Mesodermal cell (in vitro differentiated cells): ENCODE measurements around the gene CEBPB.
"Not testable (repeated sequence)": the region's sequence is repeated elsewhere in the genome, so short reads cannot be mapped to it uniquely, and the experiment has no call there.

Experiments
- H3K27ac ChIP-seq: 2 replicates; pipeline ENCODE4 v1.7.0; 2013; ENCODE audit warnings: mild to moderate bottlenecking, low read depth, low read length, moderate library complexity; ENCODE audit not compliant: severe bottlenecking
- H3K36me3 ChIP-seq: 2 replicates; pipeline ENCODE4 v1.7.1; 2013; ENCODE audit warnings: mild to moderate bottlenecking, low read length, moderate library complexity; ENCODE audit not compliant: control insufficient read depth, insufficient read depth
- H3K4me1 ChIP-seq: one replicate; pipeline ENCODE4 v1.7.1; 2013; ENCODE audit warnings: mild to moderate bottlenecking, low read length; ENCODE audit not compliant: insufficient read depth, control insufficient read depth, poor library complexity, severe bottlenecking
- H3K4me3 ChIP-seq: 2 replicates; pipeline ENCODE4 v1.7.0; 2013; ENCODE audit warnings: low read length, control low read depth, mild to moderate bottlenecking; ENCODE audit not compliant: insufficient read depth, poor library complexity, severe bottlenecking; ENCODE audit errors: extremely low read depth
- H3K9me3 ChIP-seq: 2 replicates; pipeline ENCODE4 v1.7.1; 2013; ENCODE audit warnings: mild to moderate bottlenecking, low read length, moderate library complexity; ENCODE audit not compliant: control insufficient read depth
- WGBS, 2 experiments: methylation state at CpG; one replicate each; pipeline ENCODE4 v1.1.5; 2013; ENCODE audit warnings: missing lambda C conversion rate in 2 of 2; ENCODE audit not compliant: insufficient coverage in 2 of 2; 5-methylcytosine and 5-hydroxymethylcytosine counted together

CEBPB gene

DNA sequence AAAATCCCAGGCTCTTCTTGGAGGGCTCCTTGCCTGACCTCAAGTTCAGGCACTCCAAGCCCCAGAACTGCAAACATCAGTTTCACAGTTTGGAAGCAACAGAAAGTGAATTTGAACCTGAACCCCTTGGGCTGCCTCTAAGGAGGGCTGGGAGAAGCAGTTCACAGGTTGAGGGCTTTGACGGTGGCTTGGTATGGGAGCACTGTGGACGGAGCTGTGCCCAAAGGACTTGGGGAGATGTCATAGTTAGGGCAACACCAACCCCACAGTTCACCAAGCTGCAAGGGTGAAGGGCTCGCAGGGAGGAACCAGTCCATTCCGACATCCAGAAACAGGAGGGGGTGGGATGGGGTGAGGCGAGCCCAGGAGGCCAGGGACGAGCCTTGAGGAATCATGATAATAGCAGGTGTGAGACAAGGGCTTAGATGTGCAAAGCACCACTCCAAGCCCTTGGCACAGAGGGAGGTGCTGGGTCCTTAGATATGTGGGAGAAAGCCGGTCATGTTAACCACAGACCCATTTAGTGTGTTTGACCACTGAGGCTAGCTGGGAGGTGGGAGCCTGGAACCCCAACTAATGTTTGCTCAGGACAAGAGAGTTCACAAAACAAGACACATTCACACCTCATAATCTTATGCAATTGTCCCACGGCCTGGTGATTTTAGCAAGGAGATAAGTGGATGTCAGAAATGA is 4.3 kb downstream of the CEBPB start:
- peaks cover 11% of the 10 kb centered on the region for H3K36me3 ChIP-seq
- 78 to 81% methylated on average over 3 to 7 of the region's 8 CpGs for WGBS, 2 experiments
- no peaks in the 10 kb centered on the region for H3K9me3 ChIP-seq
- no peak overlapping the region for H3K4me3 ChIP-seq
- no peak overlapping the region for H3K27ac ChIP-seq
- H3K4me1 ChIP-seq, result peaks cover 15% of the 10 kb centered on the region

DNA sequence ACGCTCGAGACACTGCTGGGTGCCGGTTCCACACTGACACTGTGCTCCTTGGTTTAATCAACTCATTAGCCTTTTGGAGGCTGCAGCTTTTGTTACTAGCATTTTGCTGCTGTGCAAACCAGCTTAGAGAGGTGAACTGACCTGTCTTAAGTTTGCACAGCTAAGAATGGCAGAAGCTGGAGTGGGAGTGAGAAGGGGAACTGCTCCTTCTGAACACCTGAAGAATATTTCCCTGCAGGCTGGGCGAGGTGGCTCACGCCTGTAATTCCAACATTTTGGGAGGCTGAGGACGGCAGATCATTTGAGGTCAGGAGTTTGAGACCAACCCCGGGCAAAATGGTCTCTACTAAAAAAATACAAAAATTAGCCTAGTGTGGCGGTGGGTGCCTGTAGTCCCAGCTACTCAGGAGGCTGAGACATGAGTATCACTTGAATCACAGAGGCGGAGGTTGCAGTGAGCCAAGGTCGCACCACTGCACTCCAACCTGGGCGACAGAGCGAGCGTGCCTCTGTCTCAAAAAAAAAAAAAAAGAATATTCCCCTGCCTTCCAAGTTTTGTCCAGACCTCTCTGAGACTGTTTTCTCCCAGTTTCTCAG is 5.0 kb downstream of the CEBPB start:
- no peak overlapping the region for H3K4me3 ChIP-seq
- H3K36me3 ChIP-seq, result peaks cover 11% of the 10 kb centered on the region
- H3K9me3 ChIP-seq, result no peaks in the 10 kb centered on the region
- WGBS, 2 experiments, result 85 to 92% methylated on average over 11 to 12 of the region's 13 CpGs
- H3K4me1 ChIP-seq, result peaks cover 15% of the 10 kb centered on the region
- H3K27ac ChIP-seq, result no peak overlapping the region

DNA sequence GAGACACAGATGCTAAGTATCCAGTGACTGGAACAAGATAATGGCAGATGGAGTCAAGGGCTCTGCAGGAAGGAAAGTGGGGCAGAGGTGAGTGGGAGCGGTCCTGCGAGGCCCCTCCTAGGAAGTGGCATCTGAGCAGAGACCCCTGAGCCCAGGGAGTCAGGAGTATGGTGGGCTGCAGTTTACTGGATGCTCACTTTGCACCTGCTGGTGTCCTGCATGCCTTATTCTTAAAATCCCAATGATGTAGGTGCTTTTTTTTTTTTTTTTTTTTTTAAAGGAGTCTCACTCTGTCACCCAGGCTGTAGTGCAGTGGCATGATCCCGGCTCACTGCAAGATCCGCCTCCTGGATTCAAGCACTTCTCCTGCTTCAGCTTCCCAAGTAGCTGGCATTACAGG is 5.6 kb downstream of the CEBPB start:
- Histone ChIP-seq H3K27ac (no peak overlapping the region), H3K9me3 (no peaks in the 10 kb centered on the region), H3K36me3 (peaks cover 11% of the 10 kb centered on the region), H3K4me3 (no peak overlapping the region), H3K4me1 (peaks cover 15% of the 10 kb centered on the region)
- WGBS, 2 experiments, result 84 to 85% methylated on average over 4 of the region's 4 CpGs

DNA sequence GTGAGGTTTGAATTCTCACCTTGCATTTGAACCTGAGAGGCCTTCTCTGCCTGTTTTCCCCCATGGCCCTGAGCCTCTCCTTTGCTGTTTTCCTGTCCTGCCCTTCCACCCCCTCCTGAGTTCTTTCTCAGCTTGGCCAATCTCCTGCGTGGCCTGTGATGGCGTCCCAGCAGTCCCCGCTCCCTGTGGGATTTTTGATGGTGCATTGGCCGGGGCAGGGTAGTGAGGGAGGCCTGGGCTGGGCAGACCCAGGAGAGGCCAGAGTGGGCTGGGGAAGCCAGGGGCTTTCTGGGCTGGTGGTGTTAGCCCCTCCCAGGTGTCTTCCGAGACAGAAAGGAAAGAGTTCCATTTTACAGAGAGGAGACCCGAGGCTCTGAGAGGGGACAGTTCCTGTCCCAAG is 6.3 kb downstream of the CEBPB start:
- no peak overlapping the region for H3K27ac ChIP-seq
- H3K36me3 ChIP-seq, result peaks cover 11% of the 10 kb centered on the region
- WGBS, 2 experiments, result 86 to 97% methylated on average over 2 to 3 of the region's 6 CpGs
- H3K9me3 ChIP-seq, result no peaks in the 10 kb centered on the region
- H3K4me1 ChIP-seq, result peaks cover 15% of the 10 kb centered on the region
- no peak overlapping the region for H3K4me3 ChIP-seq

DNA sequence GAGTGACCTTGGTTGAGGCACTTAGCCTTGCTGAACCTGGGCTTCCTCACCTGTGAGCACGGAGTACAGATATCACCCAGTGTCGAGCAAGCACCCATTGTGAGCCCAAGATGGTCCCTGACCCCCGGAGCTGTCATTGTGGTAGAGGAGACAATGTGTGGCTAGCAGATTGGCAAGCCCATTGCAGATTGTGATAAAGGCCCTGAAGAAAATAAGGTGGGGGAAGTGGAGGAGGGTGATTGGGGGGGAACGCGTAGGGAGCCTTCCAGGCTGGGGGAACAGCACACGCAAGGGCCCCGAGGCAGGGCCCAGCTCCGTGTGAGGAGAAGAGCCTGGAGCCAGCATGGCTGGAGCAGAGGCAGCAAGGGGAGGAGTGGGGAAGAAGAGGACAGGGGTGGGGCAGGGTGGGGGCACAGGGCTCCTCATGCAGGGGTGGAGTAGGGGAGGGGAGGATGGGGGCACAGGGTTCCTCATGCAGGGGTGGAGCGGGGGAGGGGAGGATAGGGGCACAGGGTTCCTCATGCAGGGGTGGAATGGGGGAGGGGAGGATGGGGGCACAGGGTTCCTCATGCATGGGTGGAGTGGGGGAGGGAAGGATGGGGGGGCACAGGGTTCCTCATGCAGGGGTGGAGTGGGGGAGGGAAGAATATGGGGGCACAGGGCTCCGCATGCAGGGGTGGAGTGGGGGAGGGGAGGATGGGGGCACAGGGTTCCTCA is 7.0 kb downstream of the CEBPB start:
- no peak overlapping the region for H3K4me3 ChIP-seq
- no peaks in the 10 kb centered on the region for H3K9me3 ChIP-seq
- H3K4me1 ChIP-seq, result peaks cover 15% of the 10 kb centered on the region
- H3K27ac ChIP-seq, result no peak overlapping the region
- 81 to 89% methylated on average over 6 to 9 of the region's 10 CpGs for WGBS, 2 experiments
- peaks cover 11% of the 10 kb centered on the region for H3K36me3 ChIP-seq

DNA sequence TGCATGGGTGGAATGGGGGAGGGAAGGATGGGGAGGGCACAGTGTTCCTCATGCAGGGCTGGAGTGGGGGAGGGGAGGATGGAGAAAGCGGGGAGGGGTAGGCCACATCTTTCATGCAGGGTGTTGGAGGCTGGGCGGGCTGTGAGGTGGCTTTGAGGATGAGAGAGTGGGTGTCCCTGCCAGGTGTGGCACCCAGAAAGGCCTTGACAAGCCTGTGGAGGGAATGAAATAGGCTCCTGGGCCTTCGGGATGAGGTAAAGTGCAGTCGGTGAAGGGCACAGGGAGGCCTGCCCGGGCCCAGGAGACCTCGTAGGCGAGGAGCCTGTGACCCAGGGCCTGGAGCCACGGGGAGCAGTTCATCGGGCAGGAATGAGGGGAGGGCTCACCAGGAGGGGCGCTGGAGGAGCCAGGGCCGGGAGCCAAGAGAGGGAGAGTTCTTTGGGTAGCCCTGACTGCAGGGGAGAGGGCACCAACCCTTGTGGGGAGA is 7.6 kb downstream of the CEBPB start:
- Histone ChIP-seq H3K36me3 (peaks cover 11% of the 10 kb centered on the region), H3K9me3 (peaks cover 6% of the 10 kb centered on the region), H3K27ac (no peak overlapping the region), H3K4me1 (peaks cover 13% of the 10 kb centered on the region), H3K4me3 (no peak overlapping the region)
- 82 to 85% methylated on average over 10 to 11 of the region's 11 CpGs for WGBS, 2 experiments

DNA sequence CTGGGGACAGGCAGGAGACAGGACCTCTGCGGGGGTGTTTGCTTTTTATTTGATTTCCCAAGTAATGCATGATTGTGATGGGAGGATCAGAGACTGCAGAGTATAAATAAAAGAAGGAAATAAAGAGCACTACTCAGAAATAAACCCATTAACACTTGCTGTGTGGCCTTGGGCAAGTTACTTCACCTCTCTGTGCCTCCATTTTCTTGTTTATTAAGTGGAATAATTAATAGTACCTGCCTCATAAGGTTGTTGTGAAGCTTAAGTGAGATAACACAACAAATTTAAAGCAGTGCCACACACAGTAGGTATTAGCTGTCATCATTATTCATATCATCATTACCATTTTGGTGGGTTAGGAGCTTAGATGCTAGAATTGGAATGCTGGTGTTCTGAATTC is 8.1 kb downstream of the CEBPB start:
- Histone ChIP-seq H3K27ac (no peak overlapping the region), H3K36me3 (peaks cover 7% of the 10 kb centered on the region), H3K4me3 (no peak overlapping the region), H3K9me3 (peaks cover 11% of the 10 kb centered on the region), H3K4me1 (peaks cover 9% of the 10 kb centered on the region)
- 83% methylated on average over 1 of the region's 1 CpG; no CpG with 5 or more reads in 1 of the 2 experiments for WGBS, 2 experiments

DNA sequence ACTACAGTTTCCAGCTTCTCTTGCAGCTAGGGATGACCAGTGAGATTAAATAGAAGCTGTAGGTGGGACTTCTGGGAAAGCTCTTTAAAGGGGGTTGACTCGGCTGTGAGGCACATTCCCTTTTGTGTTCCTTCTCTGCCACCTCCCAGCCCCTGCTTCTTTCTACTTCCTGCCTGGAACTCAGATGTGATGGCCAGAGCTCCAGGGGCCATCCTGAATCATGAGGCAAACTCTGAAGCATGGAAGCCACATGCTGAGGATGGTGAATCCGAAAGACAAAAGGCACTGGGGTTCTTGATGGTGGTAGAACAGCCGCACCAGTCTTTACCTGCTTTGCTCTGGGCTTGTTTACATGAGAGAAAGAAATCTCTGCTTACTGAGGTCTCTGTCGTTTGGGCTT is 9.1 kb downstream of the CEBPB start:
- Histone ChIP-seq H3K9me3 (peaks cover 19% of the 10 kb centered on the region), H3K27ac (no peak overlapping the region), H3K36me3 (peaks cover under 1% of the 10 kb centered on the region), H3K4me3 (no peak overlapping the region), H3K4me1 (peaks cover under 1% of the 10 kb centered on the region)
- 60 to 83% methylated on average over 3 to 4 of the region's 4 CpGs for WGBS, 2 experiments

DNA sequence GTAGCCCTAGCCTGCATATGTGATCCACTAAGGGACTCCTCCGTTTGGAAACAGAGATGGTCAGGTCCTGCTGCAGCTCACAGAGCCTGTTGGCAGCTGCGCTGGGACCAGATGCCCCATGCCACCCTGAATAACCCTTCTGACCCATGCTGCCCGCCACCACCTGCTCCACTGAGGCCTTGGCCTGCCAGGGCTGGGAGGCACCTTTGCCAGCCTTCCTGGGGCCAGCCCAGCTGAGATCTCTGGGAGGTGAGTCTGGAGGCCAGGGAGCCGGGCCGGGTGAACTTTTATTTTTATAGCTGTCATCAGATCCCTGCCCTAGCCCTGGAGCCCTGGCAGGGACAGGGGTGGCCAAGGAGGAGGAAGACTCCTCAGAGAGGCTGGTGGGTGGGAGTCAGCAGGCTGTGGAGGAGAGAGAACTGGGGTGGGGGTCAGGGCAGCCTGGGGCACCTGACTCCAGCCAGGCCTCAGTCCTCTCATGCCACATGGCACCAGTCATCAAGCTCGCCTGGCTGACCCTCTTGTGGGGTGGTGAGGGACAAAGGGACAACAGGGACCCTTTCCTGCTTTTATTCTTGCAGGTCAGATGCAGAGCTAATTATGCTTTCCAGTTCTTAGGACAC is 10.0 kb downstream of the CEBPB start:
- no peaks in the 10 kb centered on the region for H3K36me3 ChIP-seq
- H3K4me1 ChIP-seq, result no peaks in the 10 kb centered on the region
- WGBS, 2 experiments, result 89 to 94% methylated on average over 4 to 6 of the region's 6 CpGs
- peaks cover 19% of the 10 kb centered on the region for H3K9me3 ChIP-seq
- H3K27ac ChIP-seq, result no peak overlapping the region
- no peak overlapping the region for H3K4me3 ChIP-seq

DNA sequence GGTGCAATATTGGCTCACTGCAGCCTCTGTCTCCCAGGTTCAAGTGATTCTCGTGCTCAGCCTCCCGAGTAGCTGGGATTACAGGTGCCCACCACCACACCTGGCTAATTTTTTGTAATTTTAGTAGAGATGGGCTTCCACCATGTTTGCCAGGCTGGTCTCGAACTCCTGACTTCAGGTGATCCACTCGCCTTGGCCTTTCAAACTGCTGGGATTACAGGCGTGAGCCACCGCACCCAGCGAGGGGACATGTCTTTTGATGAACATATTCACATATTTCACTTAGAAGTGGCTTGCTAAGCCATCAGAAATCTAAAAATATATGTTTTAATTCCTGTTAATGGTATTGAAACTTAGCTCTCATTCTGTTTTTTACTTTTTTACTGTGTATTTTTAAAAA is 11.1 kb downstream of the CEBPB start:
- H3K36me3 ChIP-seq, H3K27ac ChIP-seq, H3K4me1 ChIP-seq, H3K4me3 ChIP-seq: not testable (repeated sequence)
- 91 to 96% methylated on average over 5 to 6 of the region's 7 CpGs for WGBS, 2 experiments
- peaks cover 19% of the 10 kb centered on the region for H3K9me3 ChIP-seq
